Mesendoderm (in vitro differentiated cells): Measurements from ENCODE around the gene NUDT12.
A peak's percentile ranks its signal among the peaks of the same experiment; 100 is the strongest.

Experiments used
- DNase-seq: peaks from one replicate; pipeline ENCODE4 v3.0.0; 2013
- H2AK5ac ChIP-seq: 2 replicates; pipeline ENCODE4 v1.6.1; 2013; ENCODE audit warnings: low read length, inconsistent platforms
- H2BK120ac ChIP-seq: 2 replicates; pipeline ENCODE4 v1.6.1; 2013; ENCODE audit warnings: low read depth, mild to moderate bottlenecking, low read length, moderate library complexity, mixed read lengths
- H2BK15ac ChIP-seq: replicated peaks from 2 replicates; pipeline ENCODE4 v1.6.1; 2013; ENCODE audit warnings: low read depth, mild to moderate bottlenecking, moderate library complexity
- H2BK5ac ChIP-seq: 2 replicates; pipeline ENCODE4 v1.6.1; 2013; ENCODE audit warnings: low read length, inconsistent platforms
- H3K18ac ChIP-seq: 2 replicates; pipeline ENCODE4 v1.6.1; 2013; ENCODE audit warnings: mild to moderate bottlenecking, low read length, mixed read lengths
- H3K23ac ChIP-seq: one replicate; pipeline ENCODE4 v1.6.1; 2013; ENCODE audit warnings: low read length
- H3K27ac ChIP-seq: 2 replicates; pipeline ENCODE4 v1.5.1; 2013; ENCODE audit warnings: low read depth, mild to moderate bottlenecking, inconsistent platforms, low read length, moderate library complexity
- H3K27me3 ChIP-seq: 2 replicates; pipeline ENCODE4 v1.6.1; 2013; ENCODE audit warnings: low read length, control low read depth, mild to moderate bottlenecking, inconsistent platforms; ENCODE audit not compliant: insufficient read depth, poor library complexity
- H3K36me3 ChIP-seq: 2 replicates; pipeline ENCODE4 v1.6.1; 2013; ENCODE audit warnings: low read length, inconsistent platforms; ENCODE audit not compliant: control insufficient read depth, insufficient read depth
- H3K4ac ChIP-seq: one replicate; pipeline ENCODE4 v1.6.1; 2013; ENCODE audit warnings: low read depth, mild to moderate bottlenecking, low read length, moderate library complexity
- H3K4me1 ChIP-seq: 2 replicates; pipeline ENCODE4 v1.6.1; 2013; ENCODE audit warnings: low read depth, low read length, inconsistent platforms; ENCODE audit not compliant: control insufficient read depth
- H3K4me2 ChIP-seq: 2 replicates; pipeline ENCODE4 v1.6.1; 2013; ENCODE audit warnings: low read length
- H3K4me3 ChIP-seq: 2 replicates; pipeline ENCODE4 v1.5.1; 2013; ENCODE audit warnings: mild to moderate bottlenecking, low read length
- H3K56ac ChIP-seq: one replicate; pipeline ENCODE4 v1.6.1; 2013; ENCODE audit warnings: low read length
- H3K79me1 ChIP-seq: 2 replicates; pipeline ENCODE4 v1.6.1; 2013; ENCODE audit warnings: low read length, inconsistent platforms
- H3K79me2 ChIP-seq: 2 replicates; pipeline ENCODE4 v1.6.1; 2013; ENCODE audit warnings: mild to moderate bottlenecking, low read length; ENCODE audit not compliant: control insufficient read depth, insufficient read depth
- H3K9ac ChIP-seq: 2 replicates; pipeline ENCODE4 v1.6.1; 2013; ENCODE audit warnings: low read length, inconsistent platforms
- H4K5ac ChIP-seq: one replicate; pipeline ENCODE4 v1.6.1; 2013; ENCODE audit warnings: low read length
- H4K8ac ChIP-seq: one replicate; pipeline ENCODE4 v1.6.1; 2013; ENCODE audit warnings: low read depth, mild to moderate bottlenecking, control low read depth, low read length, moderate library complexity
- WGBS: extraction: QIAGEN DNeasy Blood & Tissue Kit; methylation state at CpG from one replicate; pipeline ENCODE4 v1.1.7; 2013; ENCODE audit warnings: low lambda C conversion rate, missing lambda C conversion rate; ENCODE audit not compliant: insufficient coverage; ENCODE audit errors: extremely low coverage; 5-methylcytosine and 5-hydroxymethylcytosine counted together

Gene NUDT12

GRCh38 chr5:103573411-103573810 lies 10.8 kb upstream of the NUDT12 start:
- Histone ChIP-seq H3K79me2 (no peaks in the 10 kb centered on the region), H3K36me3 (no peaks in the 10 kb centered on the region), H3K9ac (no peak overlapping the region), H2BK120ac (no peak overlapping the region), H2BK15ac (no peak overlapping the region), H3K56ac (no peak overlapping the region), H3K27ac (no peak overlapping the region), H3K4me3 (no peak overlapping the region), H4K8ac (no peak overlapping the region), H3K23ac (no peak overlapping the region), H2AK5ac (no peak overlapping the region), H2BK5ac (no peak overlapping the region), H3K18ac (no peak overlapping the region), H3K27me3 (no peaks in the 10 kb centered on the region), H3K4ac (no peak overlapping the region), H4K5ac (no peak overlapping the region), H3K4me1 (no peaks in the 10 kb centered on the region), H3K79me1 (no peaks in the 10 kb centered on the region), H3K4me2 (no peak overlapping the region)
- WGBS = no CpG with 5 or more reads among the region's 3 CpGs
- peak; percentile 84 for DNase-seq

- Histone ChIP-seq H3K79me1 (no peaks in the 10 kb centered on the region), H3K9ac (no peak overlapping the region), H2BK5ac (no peak overlapping the region), H3K79me2 (no peaks in the 10 kb centered on the region), H3K23ac (no peak overlapping the region), H3K27ac (no peak overlapping the region), H2AK5ac (no peak overlapping the region), H2BK120ac (no peak overlapping the region), H3K56ac (no peak overlapping the region), H3K4me2 (no peak overlapping the region), H2BK15ac (no peak overlapping the region), H4K8ac (no peak overlapping the region), H3K4ac (no peak overlapping the region), H3K4me1 (no peaks in the 10 kb centered on the region), H3K4me3 (no peak overlapping the region), H3K27me3 (no peaks in the 10 kb centered on the region), H4K5ac (no peak overlapping the region), H3K36me3 (no peaks in the 10 kb centered on the region), H3K18ac (no peak overlapping the region)
- no peak for DNase-seq
- no CpG with 5 or more reads among the region's 5 CpGs for WGBS
Measured at GRCh38 chr5:103572454-103572853, 9.9 kb upstream of the NUDT12 start.

- no peaks in the 10 kb centered on the region for H3K27me3 ChIP-seq
Measured at GRCh38 chr5:103571730-103572129, 9.1 kb upstream of the NUDT12 start.

GRCh38 chr5:103569313-103570060 lies 6.9 kb upstream of the NUDT12 start:
- Histone ChIP-seq H3K4me1 (no peaks in the 10 kb centered on the region), H3K56ac (no peak overlapping the region), H3K9ac (no peak overlapping the region), H4K8ac (no peak overlapping the region), H3K79me2 (no peaks in the 10 kb centered on the region), H3K4me2 (no peak overlapping the region), H3K36me3 (no peaks in the 10 kb centered on the region), H3K4ac (no peak overlapping the region), H3K27me3 (no peaks in the 10 kb centered on the region), H2BK5ac (no peak overlapping the region), H2BK120ac (no peak overlapping the region), H2BK15ac (no peak overlapping the region), H4K5ac (no peak overlapping the region), H3K27ac (no peak overlapping the region), H2AK5ac (no peak overlapping the region), H3K79me1 (no peaks in the 10 kb centered on the region), H3K4me3 (no peak overlapping the region), H3K23ac (no peak overlapping the region), H3K18ac (no peak overlapping the region)
- no peak for DNase-seq
- no CpG with 5 or more reads among the region's 3 CpGs for WGBS

More at GRCh38 chr5:103571730-103572129, 9.1 kb upstream of the NUDT12 start:
- DNase-seq = no peak
- Histone ChIP-seq H3K4ac (no peak overlapping the region), H2BK5ac (no peak overlapping the region), H3K23ac (no peak overlapping the region), H4K5ac (no peak overlapping the region), H3K56ac (no peak overlapping the region), H3K27ac (no peak overlapping the region), H3K79me2 (no peaks in the 10 kb centered on the region), H2BK120ac (no peak overlapping the region), H3K18ac (no peak overlapping the region), H3K9ac (no peak overlapping the region), H3K4me3 (no peak overlapping the region), H4K8ac (no peak overlapping the region), H3K36me3 (no peaks in the 10 kb centered on the region), H2AK5ac (no peak overlapping the region), H3K4me2 (no peak overlapping the region), H3K4me1 (no peaks in the 10 kb centered on the region), H3K79me1 (no peaks in the 10 kb centered on the region), H2BK15ac (no peak overlapping the region)
- no CpG with 5 or more reads among the region's 13 CpGs for WGBS

GRCh38 chr5:103565719-103566118 lies 3.1 kb upstream of the NUDT12 start:
- Histone ChIP-seq H3K4me3 (no peak overlapping the region), H2BK120ac (no peak overlapping the region), H3K4ac (no peak overlapping the region), H3K23ac (no peak overlapping the region), H3K79me1 (no peaks in the 10 kb centered on the region), H2AK5ac (no peak overlapping the region), H4K5ac (no peak overlapping the region), H3K18ac (no peak overlapping the region), H3K56ac (no peak overlapping the region), H3K36me3 (no peaks in the 10 kb centered on the region), H2BK5ac (no peak overlapping the region), H3K79me2 (no peaks in the 10 kb centered on the region), H3K4me1 (no peaks in the 10 kb centered on the region), H3K4me2 (no peak overlapping the region), H4K8ac (no peak overlapping the region), H3K27ac (no peak overlapping the region), H2BK15ac (no peak overlapping the region), H3K9ac (no peak overlapping the region), H3K27me3 (no peaks in the 10 kb centered on the region)
- no CpG with 5 or more reads among the region's 4 CpGs for WGBS
- no peak for DNase-seq
